ENCODE data around the gene NCAM1. TPM values are rescaled to one million over a fixed set of nuclear protein-coding genes. Genes with fewer than 3 reads are reported as not detected.

NCAM1 gene
- total and polyA plus RNA-seq, 2 of the 13 experiments (the other 11 are each of a cell fraction or from before 2014, with no cell fraction given): 0.05 TPM; not detected in 1

DNA sequence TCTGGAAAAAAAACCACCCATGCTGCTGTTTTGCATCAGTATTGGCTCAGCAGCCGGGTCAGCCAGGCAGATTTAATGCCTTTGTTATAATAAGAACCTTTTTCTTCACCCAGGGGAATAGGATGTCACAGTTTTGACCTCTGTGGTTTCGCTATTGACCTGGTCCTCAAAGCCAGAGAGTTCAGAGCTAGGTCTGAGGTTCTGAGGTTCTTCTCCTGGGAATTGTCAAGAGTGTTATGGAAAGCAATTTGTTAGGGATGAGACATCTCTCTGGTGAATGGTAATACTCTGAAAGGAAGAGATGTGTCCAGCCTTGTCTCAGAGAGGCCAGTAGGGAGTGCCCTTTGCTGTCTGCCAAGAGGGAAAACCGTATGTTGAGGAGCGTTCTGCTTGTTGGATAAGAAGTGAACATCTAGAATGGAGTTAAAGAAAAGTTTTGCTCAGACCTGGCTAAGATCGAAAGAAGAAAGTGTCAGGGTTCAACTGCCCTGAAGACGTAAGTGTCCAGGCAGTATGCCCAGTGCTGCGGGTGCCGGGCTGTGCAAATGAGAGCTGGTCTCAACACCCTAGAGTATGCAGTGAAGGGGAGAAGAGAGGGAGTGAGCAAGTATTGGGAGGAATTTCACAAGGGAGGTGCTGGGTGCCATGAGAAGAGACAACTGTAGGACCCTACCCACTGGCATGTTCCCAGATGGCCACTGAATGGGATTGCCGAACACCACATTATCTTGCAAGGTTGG lies 202.2 kb downstream of the NCAM1 start:
- POLR2A ChIA-PET: no interaction called here

More for the DNA sequence above, 202.2 kb downstream of the NCAM1 start:
- DNase-seq (ENCODE audit: low spot score) (no peak), ATAC-seq (no peak), FAIRE-seq (no peak)
- intact Hi-C loops (cut with micrococcal nuclease; ENCODE audit: unreplicated experiment): no loop called here
- CTCF ChIA-PET (ENCODE audit: low intra/inter-chr PET ratio, low total read pairs): no interaction called here
- no peak overlapping the region for H2AFZ ChIP-seq (ENCODE audit: low read length)
- H3K27ac ChIP-seq (ENCODE audit: extremely low read length, insufficient read depth, low read length): no peak overlapping the region
- H3K36me3 ChIP-seq (replicated peaks in 1 of 2; ENCODE audit: control insufficient read depth in 1 of 2, insufficient read depth in 2 of 2, low read length in 2 of 2): no peaks in the 10 kb centered on the region
- H3K4me2 ChIP-seq (ENCODE audit: low read depth, low read length): no peak overlapping the region
- in situ Hi-C loops (cut with HindIII; ENCODE audit: extremely low pct_ligation_motif_present, low pct_unique_long_range_greater_than_20kb): no loop called here
- no TSS peak for BruUV-seq (replicated peaks)
- H3K4me1 ChIP-seq (ENCODE audit: insufficient read depth, low read length): no peaks in the 10 kb centered on the region
- no peaks in the 10 kb centered on the region for H3K27me3 ChIP-seq (ENCODE audit: control insufficient read depth in 1 of 2, insufficient read depth in 2 of 2, low read length in 2 of 2)
- TF ChIP-seq STAT5B (CRISPR knock-in tag; IDR thresholded peaks at IDR 0.05) (no peak), ZNF878 (CRISPR knock-in tag; IDR thresholded peaks at IDR 0.05) (no peak), AFF4 (CRISPR knock-in tag; IDR thresholded peaks at IDR 0.05) (no peak), HOXD1 (CRISPR knock-in tag; IDR thresholded peaks at IDR 0.05) (no peak), CSRNP1 (CRISPR knock-in tag; IDR thresholded peaks at IDR 0.05) (no peak), GATA4 (IDR thresholded peaks at IDR 0.05; ENCODE audit: borderline replicate concordance, low read depth) (no peak), SRSF1 (optimal IDR thresholded peaks at IDR 0.05; ENCODE audit: low read depth, low read length) (no peak), ZNF816 (CRISPR knock-in tag; IDR thresholded peaks at IDR 0.05; ENCODE audit: borderline replicate concordance) (no peak), HMG20B (CRISPR knock-in tag; conservative IDR thresholded peaks at IDR 0.05) (no peak), ZNF761 (CRISPR knock-in tag; conservative IDR thresholded peaks at IDR 0.05) (no peak), HIVEP1 (CRISPR knock-in tag; IDR thresholded peaks at IDR 0.05) (no peak), ZEB1 (IDR thresholded peaks at IDR 0.05; ENCODE audit: insufficient replicate concordance, low read depth) (no peak), KDM1A (CRISPR knock-in tag; IDR thresholded peaks at IDR 0.05) (no peak), ZNF737 (CRISPR knock-in tag; IDR thresholded peaks at IDR 0.05; ENCODE audit: borderline replicate concordance) (no peak)
- TF ChIP-seq, protein P1, sequence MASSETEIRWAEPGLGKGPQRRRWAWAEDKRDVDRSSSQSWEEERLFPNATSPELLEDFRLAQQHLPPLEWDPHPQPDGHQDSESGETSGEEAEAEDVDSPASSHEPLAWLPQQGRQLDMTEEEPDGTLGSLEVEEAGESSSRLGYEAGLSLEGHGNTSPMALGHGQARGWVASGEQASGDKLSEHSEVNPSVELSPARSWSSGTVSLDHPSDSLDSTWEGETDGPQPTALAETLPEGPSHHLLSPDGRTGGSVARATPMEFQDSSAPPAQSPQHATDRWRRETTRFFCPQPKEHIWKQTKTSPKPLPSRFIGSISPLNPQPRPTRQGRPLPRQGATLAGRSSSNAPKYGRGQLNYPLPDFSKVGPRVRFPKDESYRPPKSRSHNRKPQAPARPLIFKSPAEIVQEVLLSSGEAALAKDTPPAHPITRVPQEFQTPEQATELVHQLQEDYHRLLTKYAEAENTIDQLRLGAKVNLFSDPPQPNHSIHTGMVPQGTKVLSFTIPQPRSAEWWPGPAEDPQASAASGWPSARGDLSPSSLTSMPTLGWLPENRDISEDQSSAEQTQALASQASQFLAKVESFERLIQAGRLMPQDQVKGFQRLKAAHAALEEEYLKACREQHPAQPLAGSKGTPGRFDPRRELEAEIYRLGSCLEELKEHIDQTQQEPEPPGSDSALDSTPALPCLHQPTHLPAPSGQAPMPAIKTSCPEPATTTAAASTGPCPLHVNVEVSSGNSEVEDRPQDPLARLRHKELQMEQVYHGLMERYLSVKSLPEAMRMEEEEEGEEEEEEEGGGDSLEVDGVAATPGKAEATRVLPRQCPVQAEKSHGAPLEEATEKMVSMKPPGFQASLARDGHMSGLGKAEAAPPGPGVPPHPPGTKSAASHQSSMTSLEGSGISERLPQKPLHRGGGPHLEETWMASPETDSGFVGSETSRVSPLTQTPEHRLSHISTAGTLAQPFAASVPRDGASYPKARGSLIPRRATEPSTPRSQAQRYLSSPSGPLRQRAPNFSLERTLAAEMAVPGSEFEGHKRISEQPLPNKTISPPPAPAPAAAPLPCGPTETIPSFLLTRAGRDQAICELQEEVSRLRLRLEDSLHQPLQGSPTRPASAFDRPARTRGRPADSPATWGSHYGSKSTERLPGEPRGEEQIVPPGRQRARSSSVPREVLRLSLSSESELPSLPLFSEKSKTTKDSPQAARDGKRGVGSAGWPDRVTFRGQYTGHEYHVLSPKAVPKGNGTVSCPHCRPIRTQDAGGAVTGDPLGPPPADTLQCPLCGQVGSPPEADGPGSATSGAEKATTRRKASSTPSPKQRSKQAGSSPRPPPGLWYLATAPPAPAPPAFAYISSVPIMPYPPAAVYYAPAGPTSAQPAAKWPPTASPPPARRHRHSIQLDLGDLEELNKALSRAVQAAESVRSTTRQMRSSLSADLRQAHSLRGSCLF (CRISPR knock-in tag; IDR thresholded peaks at IDR 0.05; ENCODE audit: borderline replicate concordance): no peak
- 57% methylated on average over 9 of the region's 9 CpGs for WGBS (ENCODE audit: low lambda C conversion rate)
- H3K9me3 ChIP-seq (ENCODE audit: low read length): no peaks in the 10 kb centered on the region
- no peak overlapping the region for H3K9ac ChIP-seq (ENCODE audit: insufficient read depth, low read depth, low read length)
- H4K20me1 ChIP-seq (ENCODE audit: insufficient read depth, low read length): no peaks in the 10 kb centered on the region
- H3K79me2 ChIP-seq (ENCODE audit: insufficient read depth, low read length): no peaks in the 10 kb centered on the region
- H3K4me3 ChIP-seq (replicated peaks in 1 of 3; ENCODE audit: insufficient read depth in 1 of 3, low read depth in 2 of 3, low read length in 3 of 3): no peak overlapping the region
